Dendritic cell treated with granulocyte-macrophage colony-stimulating factor and Interleukin-4, amounts not matched to agents 40 ng/mL and 50 ng/mL, for 4 days (primary cell): ENCODE results near the gene MSL3B.

ENCODE experiments used
- H3K27ac Mint-ChIP-seq: one replicate; pipeline ENCODE4 v1.8.0; 2022; ENCODE audit warnings: mild to moderate bottlenecking, mixed read lengths
- H3K27me3 Mint-ChIP-seq: one replicate; pipeline ENCODE4 v1.8.0; 2022; ENCODE audit warnings: mild to moderate bottlenecking, mixed read lengths
- H3K36me3 Mint-ChIP-seq: one replicate; pipeline ENCODE4 v1.8.0; 2022; ENCODE audit warnings: low read depth, mixed read lengths
- H3K4me1 Mint-ChIP-seq: one replicate; pipeline ENCODE4 v1.8.0; 2022; ENCODE audit warnings: low read depth, mixed read lengths
- H3K4me3 Mint-ChIP-seq: one replicate; pipeline ENCODE4 v1.8.0; 2022; ENCODE audit warnings: mild to moderate bottlenecking, moderate library complexity, mixed read lengths
- H3K9me3 Mint-ChIP-seq: one replicate; pipeline ENCODE4 v1.8.0; 2022; ENCODE audit warnings: mixed read lengths
- intact Hi-C: fragments of 100-400 bp; cut with micrococcal nuclease; formaldehyde crosslinking; loops from one replicate; pipeline ENCODE4 v1.15.0; 2022

The MSL3B gene

GRCh38 chr2:233835230-233836186, 32.7 kb downstream of the MSL3B start:
- Mint-ChIP-seq H3K4me3 (no peak overlapping the region), H3K27ac (peak overlapping the region; percentile 40), H3K4me1 (no peaks in the 10 kb centered on the region), H3K9me3 (no peaks in the 10 kb centered on the region), H3K36me3 (peaks cover 15% of the 10 kb centered on the region), H3K27me3 (no peaks in the 10 kb centered on the region)
- intact Hi-C loops, result no loop called here

- H3K4me3 Mint-ChIP-seq, result no peak overlapping the region
- H3K9me3 Mint-ChIP-seq, result no peaks in the 10 kb centered on the region
- intact Hi-C loops, result no loop called here
- H3K27me3 Mint-ChIP-seq, result no peaks in the 10 kb centered on the region
- no peaks in the 10 kb centered on the region for H3K36me3 Mint-ChIP-seq
- no peaks in the 10 kb centered on the region for H3K4me1 Mint-ChIP-seq
- no peak overlapping the region for H3K27ac Mint-ChIP-seq
Observed at GRCh38 chr2:233833345-233833744, 34.8 kb downstream of the MSL3B start.

GRCh38 chr2:233832869-233833311, 35.3 kb downstream of the MSL3B start:
- Mint-ChIP-seq H3K27me3 (no peaks in the 10 kb centered on the region), H3K27ac (no peak overlapping the region), H3K4me1 (no peaks in the 10 kb centered on the region), H3K4me3 (no peak overlapping the region), H3K36me3 (no peaks in the 10 kb centered on the region), H3K9me3 (no peaks in the 10 kb centered on the region)
- intact Hi-C loops, result no loop called here

- Mint-ChIP-seq H3K4me1 (no peaks in the 10 kb centered on the region), H3K9me3 (no peaks in the 10 kb centered on the region), H3K4me3 (no peak overlapping the region), H3K27ac (no peak overlapping the region), H3K27me3 (no peaks in the 10 kb centered on the region), H3K36me3 (no peaks in the 10 kb centered on the region)
- intact Hi-C loops, result no loop called here
Observed at GRCh38 chr2:233832414-233832813, 35.8 kb downstream of the MSL3B start.

GRCh38 chr2:233831861-233832260, 36.3 kb downstream of the MSL3B start:
- H3K4me1 Mint-ChIP-seq, result no peaks in the 10 kb centered on the region
- no peak overlapping the region for H3K4me3 Mint-ChIP-seq
- no peaks in the 10 kb centered on the region for H3K27me3 Mint-ChIP-seq
- intact Hi-C loops, result no loop called here
- no peaks in the 10 kb centered on the region for H3K9me3 Mint-ChIP-seq
- no peak overlapping the region for H3K27ac Mint-ChIP-seq
- no peaks in the 10 kb centered on the region for H3K36me3 Mint-ChIP-seq

- Mint-ChIP-seq H3K4me1 (no peaks in the 10 kb centered on the region), H3K27ac (no peak overlapping the region), H3K9me3 (no peaks in the 10 kb centered on the region), H3K27me3 (no peaks in the 10 kb centered on the region), H3K36me3 (no peaks in the 10 kb centered on the region), H3K4me3 (no peak overlapping the region)
- intact Hi-C loops, result no loop called here
Observed at GRCh38 chr2:233831011-233831721, 37.0 kb downstream of the MSL3B start.

- Mint-ChIP-seq H3K27me3 (peaks cover 2% of the 10 kb centered on the region), H3K9me3 (no peaks in the 10 kb centered on the region), H3K4me3 (no peak overlapping the region), H3K4me1 (no peaks in the 10 kb centered on the region), H3K27ac (no peak overlapping the region), H3K36me3 (no peaks in the 10 kb centered on the region)
- intact Hi-C loops, result no loop called here
Observed at GRCh38 chr2:233830111-233830802, 37.9 kb downstream of the MSL3B start.

GRCh38 chr2:233829193-233830110, 38.7 kb downstream of the MSL3B start:
- Mint-ChIP-seq H3K9me3 (no peaks in the 10 kb centered on the region), H3K27ac (no peak overlapping the region), H3K27me3 (peaks cover 2% of the 10 kb centered on the region), H3K4me3 (no peak overlapping the region), H3K36me3 (no peaks in the 10 kb centered on the region), H3K4me1 (no peaks in the 10 kb centered on the region)
- intact Hi-C loops, result no loop called here

- Mint-ChIP-seq H3K27me3 (peaks cover 2% of the 10 kb centered on the region), H3K4me3 (no peak overlapping the region), H3K27ac (no peak overlapping the region), H3K9me3 (no peaks in the 10 kb centered on the region), H3K4me1 (no peaks in the 10 kb centered on the region), H3K36me3 (no peaks in the 10 kb centered on the region)
- intact Hi-C loops, result no loop called here
Observed at GRCh38 chr2:233828546-233829192, 39.5 kb downstream of the MSL3B start.

GRCh38 chr2:233824373-233824772, 43.8 kb downstream of the MSL3B start:
- H3K4me3 Mint-ChIP-seq, result no peak overlapping the region
- no peaks in the 10 kb centered on the region for H3K36me3 Mint-ChIP-seq
- H3K9me3 Mint-ChIP-seq, result no peaks in the 10 kb centered on the region
- intact Hi-C loops, result no loop called here
- H3K4me1 Mint-ChIP-seq, result peaks cover 8% of the 10 kb centered on the region
- peaks cover 2% of the 10 kb centered on the region for H3K27me3 Mint-ChIP-seq
- H3K27ac Mint-ChIP-seq, result no peak overlapping the region

GRCh38 chr2:233823731-233824121, 44.5 kb downstream of the MSL3B start:
- Mint-ChIP-seq H3K27ac (no peak overlapping the region), H3K27me3 (peaks cover 2% of the 10 kb centered on the region), H3K4me3 (no peak overlapping the region), H3K36me3 (no peaks in the 10 kb centered on the region), H3K4me1 (peaks cover 8% of the 10 kb centered on the region), H3K9me3 (no peaks in the 10 kb centered on the region)
- intact Hi-C loops, result no loop called here

- Mint-ChIP-seq H3K9me3 (no peaks in the 10 kb centered on the region), H3K36me3 (no peaks in the 10 kb centered on the region)
- intact Hi-C loops, result no loop called here
Observed at GRCh38 chr2:233822781-233823730, 45.1 kb downstream of the MSL3B start.

More at GRCh38 chr2:233822781-233823730, 45.1 kb downstream of the MSL3B start:
- no peak overlapping the region for H3K27ac Mint-ChIP-seq
- H3K27me3 Mint-ChIP-seq, result peaks cover 2% of the 10 kb centered on the region
- H3K4me1 Mint-ChIP-seq, result peaks cover 8% of the 10 kb centered on the region
- H3K4me3 Mint-ChIP-seq, result no peak overlapping the region
